Gastroesophageal sphincter (tissue), 3 donors: ENCODE measurements around the gene NELL1.

Experiments
- POLR2A ChIP-seq, 2 donors: fragments of 450-650 bp; IDR thresholded peaks; one replicate each; pipeline ENCODE4 v1.6.1; 2017; ENCODE audit warnings: antibody characterized with exemption in 2 of 2, mild to moderate bottlenecking in 2 of 2, moderate library complexity in 1 of 2
- TF ChIP-seq, protein P1 (sequence below), 4 experiments: fragments of 200-600 bp in 2 of 4; fragments of 450-650 bp in 2 of 4; sonication (generic) in 1 of 4; IDR thresholded peaks; one replicate each; pipeline ENCODE4 v1.5.1; 2017 to 2019; ENCODE audit warnings: antibody characterized with exemption in 4 of 4, mild to moderate bottlenecking in 2 of 4, moderate library complexity in 2 of 4

DNA sequence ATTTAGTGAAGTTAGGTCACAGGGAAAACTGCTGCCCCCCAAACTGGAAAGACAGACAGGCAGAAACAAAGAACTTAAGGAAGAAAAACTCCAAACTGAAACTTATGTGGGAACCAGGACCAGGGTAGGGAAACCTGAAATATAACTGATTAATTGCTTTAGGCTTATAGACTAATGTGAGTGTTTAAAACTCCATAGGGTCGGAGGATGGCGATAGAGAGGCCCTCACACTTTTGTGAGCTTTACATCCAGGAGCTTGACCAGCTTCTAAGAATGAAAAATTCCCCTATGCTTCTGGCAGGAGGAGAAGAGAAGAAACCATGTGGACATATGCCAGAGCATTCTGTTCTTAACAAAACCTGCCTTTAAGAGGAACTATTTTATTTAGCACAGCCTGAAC is 598.6 kb downstream of the NELL1 start:
- TF ChIP-seq, protein P1, sequence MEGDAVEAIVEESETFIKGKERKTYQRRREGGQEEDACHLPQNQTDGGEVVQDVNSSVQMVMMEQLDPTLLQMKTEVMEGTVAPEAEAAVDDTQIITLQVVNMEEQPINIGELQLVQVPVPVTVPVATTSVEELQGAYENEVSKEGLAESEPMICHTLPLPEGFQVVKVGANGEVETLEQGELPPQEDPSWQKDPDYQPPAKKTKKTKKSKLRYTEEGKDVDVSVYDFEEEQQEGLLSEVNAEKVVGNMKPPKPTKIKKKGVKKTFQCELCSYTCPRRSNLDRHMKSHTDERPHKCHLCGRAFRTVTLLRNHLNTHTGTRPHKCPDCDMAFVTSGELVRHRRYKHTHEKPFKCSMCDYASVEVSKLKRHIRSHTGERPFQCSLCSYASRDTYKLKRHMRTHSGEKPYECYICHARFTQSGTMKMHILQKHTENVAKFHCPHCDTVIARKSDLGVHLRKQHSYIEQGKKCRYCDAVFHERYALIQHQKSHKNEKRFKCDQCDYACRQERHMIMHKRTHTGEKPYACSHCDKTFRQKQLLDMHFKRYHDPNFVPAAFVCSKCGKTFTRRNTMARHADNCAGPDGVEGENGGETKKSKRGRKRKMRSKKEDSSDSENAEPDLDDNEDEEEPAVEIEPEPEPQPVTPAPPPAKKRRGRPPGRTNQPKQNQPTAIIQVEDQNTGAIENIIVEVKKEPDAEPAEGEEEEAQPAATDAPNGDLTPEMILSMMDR (IDR thresholded peaks at IDR 0.05): no peak
- TF ChIP-seq POLR2A (IDR thresholded peaks at IDR 0.05): no peak
